BJ (cell line): ENCODE results near the gene S100A16. TPM values are rescaled to one million over a fixed set of nuclear protein-coding genes. Genes with fewer than 3 reads are reported as not detected.
"Not testable (repeated sequence)": the region's sequence is repeated elsewhere in the genome, so short reads cannot be mapped to it uniquely, and the experiment has no call there.

Source experiments
- CTCF ChIA-PET: fragments of 350-600 bp; formaldehyde crosslinking; extraction: SDS; loops from one replicate; lab custom pipeline; 2021; ENCODE audit warnings: antibody characterized with exemption, inconsistent platforms; lab: Yijun Ruan, JAX
- POLR2A ChIA-PET: fragments of 300-600 bp; sonication (Branson Sonifier 250); formaldehyde crosslinking; extraction: SDS; loops from one replicate; lab custom pipeline; 2021; ENCODE audit warnings: antibody characterized with exemption; lab: Charles Lee
- DNase-seq: peaks from one replicate; pipeline ENCODE4 v3.0.0-alpha.2; 2011; ENCODE audit warnings: low read depth
- H3K27me3 ChIP-seq: 2 replicates; pipeline ENCODE4 v1.6.0; 2011; ENCODE audit warnings: low read length; ENCODE audit not compliant: control insufficient read depth, insufficient read depth
- H3K36me3 ChIP-seq: 2 replicates; pipeline ENCODE4 v1.5.1; 2011; ENCODE audit warnings: low read length; ENCODE audit not compliant: control insufficient read depth, insufficient read depth
- H3K4me3 ChIP-seq: 2 replicates; pipeline ENCODE4 v1.5.1; 2011; ENCODE audit warnings: low read depth, mild to moderate bottlenecking, control low read depth, low read length
- polyA plus RNA-seq: library from polyadenylated mRNA; depleted of rRNA; stranded (reverse); fragments of >200 nt; gene quantifications from 2 replicates; pipeline ENCODE4 v1.2.3, GENCODE V29; 2011
- TF ChIP-seq, protein P1 (sequence below): IDR thresholded peaks from 2 replicates; pipeline ENCODE4 v1.5.1; 2011; ENCODE audit warnings: low read depth, mild to moderate bottlenecking, control low read depth, inconsistent platforms, low read length, moderate library complexity; ENCODE audit not compliant: insufficient read depth

S100A16 gene
- polyA plus RNA-seq, 1 experiment: 699 TPM

- TF ChIP-seq, protein P1, sequence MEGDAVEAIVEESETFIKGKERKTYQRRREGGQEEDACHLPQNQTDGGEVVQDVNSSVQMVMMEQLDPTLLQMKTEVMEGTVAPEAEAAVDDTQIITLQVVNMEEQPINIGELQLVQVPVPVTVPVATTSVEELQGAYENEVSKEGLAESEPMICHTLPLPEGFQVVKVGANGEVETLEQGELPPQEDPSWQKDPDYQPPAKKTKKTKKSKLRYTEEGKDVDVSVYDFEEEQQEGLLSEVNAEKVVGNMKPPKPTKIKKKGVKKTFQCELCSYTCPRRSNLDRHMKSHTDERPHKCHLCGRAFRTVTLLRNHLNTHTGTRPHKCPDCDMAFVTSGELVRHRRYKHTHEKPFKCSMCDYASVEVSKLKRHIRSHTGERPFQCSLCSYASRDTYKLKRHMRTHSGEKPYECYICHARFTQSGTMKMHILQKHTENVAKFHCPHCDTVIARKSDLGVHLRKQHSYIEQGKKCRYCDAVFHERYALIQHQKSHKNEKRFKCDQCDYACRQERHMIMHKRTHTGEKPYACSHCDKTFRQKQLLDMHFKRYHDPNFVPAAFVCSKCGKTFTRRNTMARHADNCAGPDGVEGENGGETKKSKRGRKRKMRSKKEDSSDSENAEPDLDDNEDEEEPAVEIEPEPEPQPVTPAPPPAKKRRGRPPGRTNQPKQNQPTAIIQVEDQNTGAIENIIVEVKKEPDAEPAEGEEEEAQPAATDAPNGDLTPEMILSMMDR: no peak
- no peak overlapping the region for H3K4me3 ChIP-seq
- ChIA-PET POLR2A (no interaction called here), CTCF (interaction anchor here (0.7 to 1.6 kb wide), 4 partner anchors 9 to 71 kb away, joined by 3 to 5 read pairs (median 3); partner anchors contain the start of genes CHTOP, S100A1 and S100A13)
- peaks cover 25% of the 10 kb centered on the region for H3K36me3 ChIP-seq
- H3K27me3 ChIP-seq: no peaks in the 10 kb centered on the region
- no peak for DNase-seq
Observed at GRCh38 chr1:153643816-153644215, 30.9 kb upstream of the S100A16 start.

GRCh38 chr1:153643100-153643499 is 30.2 kb upstream of the S100A16 start:
- H3K27me3 ChIP-seq: no peaks in the 10 kb centered on the region
- POLR2A ChIA-PET: no interaction called here
- H3K36me3 ChIP-seq: peaks cover 27% of the 10 kb centered on the region
- H3K4me3 ChIP-seq: no peak overlapping the region
- DNase-seq: no peak
- CTCF ChIA-PET: interaction anchor here (1.1 to 1.6 kb wide), 4 partner anchors 9 to 73 kb away, joined by 3 to 5 read pairs (median 4); partner anchors contain the start of genes CHTOP and S100A13
- TF ChIP-seq, protein P1: no peak

DNA sequence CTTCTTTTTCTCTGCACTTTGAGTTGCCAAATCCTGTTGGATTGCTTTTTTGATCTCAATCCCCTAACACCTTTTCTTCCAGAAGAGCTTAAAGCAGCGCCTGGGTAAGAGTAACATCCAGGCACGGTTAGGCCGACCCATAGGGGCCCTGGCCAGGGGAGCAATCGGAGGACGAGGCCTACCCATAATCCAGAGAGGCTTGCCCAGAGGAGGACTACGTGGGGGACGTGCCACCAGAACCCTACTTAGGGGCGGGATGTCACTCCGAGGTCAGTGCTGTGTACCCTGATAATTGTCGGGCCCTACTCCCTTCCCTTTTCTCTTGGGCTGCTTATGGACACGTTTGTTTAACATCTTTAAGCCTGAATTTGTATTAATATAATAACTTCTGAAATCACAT is 29.2 kb upstream of the S100A16 start:
- ChIA-PET CTCF (interaction anchor here (1.1 to 1.4 kb wide), 2 partner anchors 72 to 132 kb away, joined by 3 to 4 read pairs; no protein-coding TSS in a partner anchor), POLR2A (no interaction called here)
- Histone ChIP-seq H3K4me3 (no peak overlapping the region), H3K27me3 (no peaks in the 10 kb centered on the region), H3K36me3 (peaks cover 30% of the 10 kb centered on the region)
- no peak for DNase-seq
- TF ChIP-seq, protein P1: no peak

DNA sequence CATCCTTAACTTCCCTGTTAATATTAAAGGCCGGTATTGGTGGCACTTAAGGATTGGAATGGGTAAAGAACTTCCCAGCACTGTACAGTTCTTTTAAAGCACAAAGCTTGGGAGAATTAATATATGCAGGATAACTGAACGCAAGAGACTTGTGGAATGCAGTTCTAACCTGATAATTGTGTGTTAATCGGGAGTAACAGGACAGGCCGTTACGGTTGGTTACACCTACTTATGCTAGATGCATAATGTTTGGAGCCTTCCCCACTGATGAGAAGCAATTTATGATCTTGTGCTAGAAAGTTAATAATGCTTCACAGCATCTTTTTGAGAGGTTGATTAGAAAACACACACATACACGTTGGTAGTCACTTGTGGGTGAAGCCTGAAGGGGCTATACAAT is 27.9 kb upstream of the S100A16 start:
- Histone ChIP-seq H3K36me3 (peaks cover 31% of the 10 kb centered on the region), H3K4me3 (no peak overlapping the region), H3K27me3 (no peaks in the 10 kb centered on the region)
- ChIA-PET POLR2A (no interaction called here), CTCF (interaction anchor here (0.7 to 2.7 kb wide), 4 partner anchors 12 to 1508 kb away, joined by 3 to 10 read pairs (median 3); no protein-coding TSS in a partner anchor)
- DNase-seq: no peak
- TF ChIP-seq, protein P1: no peak

- POLR2A ChIA-PET: interaction anchor here (0.5 to 0.7 kb wide), 2 partner anchors 14 to 20 kb away, joined by 3 read pairs; no protein-coding TSS in a partner anchor
- CTCF ChIA-PET: interaction anchor here (0.7 to 2.7 kb wide), 9 partner anchors 11 to 1508 kb away, joined by 3 to 10 read pairs (median 3); partner anchors contain the start of gene S100A13
- not testable (repeated sequence) for DNase-seq, H3K27me3 ChIP-seq, H3K4me3 ChIP-seq
- H3K36me3 ChIP-seq: peaks cover 29% of the 10 kb centered on the region
Observed at GRCh38 chr1:153640213-153640612, 27.3 kb upstream of the S100A16 start.

GRCh38 chr1:153639280-153639679 is 26.3 kb upstream of the S100A16 start:
- no peak for DNase-seq
- CTCF ChIA-PET: interaction anchor here (1.1 to 2.7 kb wide), 7 partner anchors 12 to 129 kb away, joined by 3 to 10 read pairs (median 3); partner anchors contain the start of gene S100A13
- POLR2A ChIA-PET: no interaction called here
- H3K36me3 ChIP-seq: peaks cover 26% of the 10 kb centered on the region
- H3K4me3 ChIP-seq: no peak overlapping the region
- TF ChIP-seq, protein P1: no peak
- no peaks in the 10 kb centered on the region for H3K27me3 ChIP-seq
